Ovary (tissue), 9 donors: ENCODE data around the gene PCED1B. TPM values are rescaled to one million over a fixed set of nuclear protein-coding genes. Genes with fewer than 3 reads are reported as not detected.

Source experiments
- DNase-seq, 5 donors: peaks; one replicate each; pipeline ENCODE4 v3.0.0-alpha.2; 2019 to 2020
- H3K27ac ChIP-seq, 2 donors: fragments of 200-600 bp; one replicate each; pipeline versions ENCODE4 v1.5.1 to v1.8.0; 2019 to 2022
- H3K27me3 ChIP-seq: fragments of 200-600 bp; one replicate; pipeline ENCODE4 v1.8.0; 2022
- H3K36me3 ChIP-seq: fragments of 200-600 bp; sonication (generic); one replicate; pipeline ENCODE4 v1.5.1; 2019
- H3K4me1 ChIP-seq: one replicate; pipeline ENCODE4 v1.8.1; 2013; ENCODE audit warnings: mild to moderate bottlenecking, moderate library complexity; ENCODE audit not compliant: insufficient read depth
- H3K4me3 ChIP-seq: fragments of 200-600 bp; sonication (generic); one replicate; pipeline ENCODE4 v1.5.1; 2017
- H3K9me3 ChIP-seq, 2 donors: fragments of 200-600 bp in 1 of 2; sonication (generic) in 1 of 2; one replicate each; pipeline versions ENCODE4 v1.5.1 to v1.8.1; 2013 to 2019; ENCODE audit warnings: mild to moderate bottlenecking in 1 of 2, moderate library complexity in 1 of 2
- EP300 ChIP-seq: sonication (generic); formaldehyde crosslinking; IDR thresholded peaks from one replicate; pipeline ENCODE4 v1.6.1; 2017; ENCODE audit warnings: antibody characterized with exemption
- POLR2A ChIP-seq: fragments of 450-650 bp; IDR thresholded peaks from one replicate; pipeline ENCODE4 v1.6.1; 2017; ENCODE audit warnings: antibody characterized with exemption, mild to moderate bottlenecking, moderate library complexity
- WGBS, 3 donors: extraction: QIAGEN DNeasy Blood & Tissue Kit in 1 of 3; methylation state at CpG; one replicate each; pipeline versions ENCODE4 v1.1.5 to v1.1.7; 2013 to 2017; 5-methylcytosine and 5-hydroxymethylcytosine counted together
- intact Hi-C, 4 donors: fragments of 100-400 bp; cut with DNase I; formaldehyde crosslinking; loops; one replicate each; pipeline versions ENCODE4 v1.11.0 to v1.15.1; 2022 to 2023
- polyA plus RNA-seq, 2 donors: library from polyadenylated mRNA; stranded (reverse); fragments of 200-250 nt in 1 of 2; fragments of 350-450 nt in 1 of 2; fragmentation: Illumina TruSeq in 1 of 2; extraction: RNeasy Lipid Tissue Mini Kit (QIAGEN cat#74804) in 1 of 2; gene quantifications; one replicate each; pipeline ENCODE4 v1.2.3, GENCODE V29; 2013 to 2014
- total RNA-seq, 7 donors: library from RNA; depleted of rRNA in 2 of 7; stranded (reverse); fragments of >200 nt in 2 of 7; fragmentation: NEBNext Ultra II Directional in 3 of 7; extraction: Animal tissue kit (Norgen Biotek cat#: 25700) in 3 of 7; gene quantifications; one replicate each; pipeline versions ENCODE4 v1.1.0 to v1.2.4, GENCODE V29; 2016 to 2023
- TF ChIP-seq, protein P1 (sequence below), 3 donors: fragments of 450-650 bp in 2 of 3; fragments of 200-600 bp in 1 of 3; IDR thresholded peaks; one replicate each; pipeline versions ENCODE4 v1.5.1 to v1.8.0; 2016 to 2022; ENCODE audit warnings: antibody characterized with exemption in 3 of 3, mild to moderate bottlenecking in 1 of 3
- donor health status: DM: no; HTN: no; CAD: no; lungs with moderate emphysema.
- donor health status: DM: no; HTN: no; CAD: no.
- donor health status: Bipolar disorder and iron deficiency.
- donor health status: DM: yes; HTN: yes; CAD: no.
- donor health status: DM: no; HTN: no; CAD: no.
- donor health status: DM: yes; HTN: yes; CAD: no.

Gene PCED1B
- total and polyA plus RNA-seq, 9 donors = 9.9 to 27.2 (median 13.0) TPM

DNA sequence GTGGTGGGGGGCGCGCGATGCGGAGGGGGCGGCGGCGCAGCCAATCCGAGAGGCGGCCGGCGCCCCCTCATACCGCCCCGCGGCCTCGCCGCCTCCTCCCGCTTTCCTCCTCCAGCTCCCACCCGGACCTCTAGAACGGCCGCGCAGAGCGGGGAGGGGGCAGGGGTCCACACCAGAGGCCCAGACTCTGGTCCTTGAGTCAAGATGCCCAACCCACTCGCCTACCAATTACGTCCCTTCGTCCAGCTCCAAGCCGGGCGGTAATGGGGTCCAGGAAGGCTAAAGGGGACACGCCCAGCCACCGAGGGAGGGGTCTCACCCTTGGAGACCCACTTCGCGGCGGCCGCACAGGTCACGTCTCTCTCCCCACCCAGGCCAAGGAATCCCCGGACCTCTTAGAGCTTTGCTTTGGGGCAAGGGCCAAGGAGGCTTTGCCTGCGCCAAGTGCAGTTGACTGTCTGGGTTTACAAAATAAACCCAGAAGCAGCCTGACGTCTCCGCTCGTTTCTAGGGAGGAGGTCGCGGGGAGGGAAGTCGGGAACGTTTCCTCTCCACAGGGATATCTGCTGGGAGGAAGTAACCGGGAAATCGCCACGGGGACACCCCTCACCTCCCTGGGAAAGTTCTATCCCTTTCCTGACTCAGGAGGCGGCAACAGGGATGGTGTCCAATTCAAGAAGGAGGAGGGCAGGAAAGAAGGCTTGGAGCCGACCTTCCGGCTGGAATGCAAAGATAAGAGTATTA is 732 bp downstream of the PCED1B start:
- no peaks in the 10 kb centered on the region for H3K9me3 ChIP-seq
- 0 to 1% (median 1%) methylated on average over 22 to 49 of the region's 49 CpGs for WGBS, 3 donors
- DNase-seq = peak; percentile 73 to 83 (median 81)
- peaks cover 10% of the 10 kb centered on the region for H3K4me1 ChIP-seq
- TF ChIP-seq EP300 = no peak
- peak; percentile 12 for TF ChIP-seq POLR2A
- H3K27me3 ChIP-seq = no peaks in the 10 kb centered on the region
- H3K36me3 ChIP-seq = no peaks in the 10 kb centered on the region
- intact Hi-C loops = loop anchor here in 3 of 4 donors (10.0 kb wide), 2 partner anchors 145 to 735 kb away; partner anchors contain the start of gene HDAC7 (in 1 of the 3)
- H3K4me3 ChIP-seq = peak overlapping the region; percentile 78
- H3K27ac ChIP-seq = peak overlapping the region; percentile 89 to 98

DNA sequence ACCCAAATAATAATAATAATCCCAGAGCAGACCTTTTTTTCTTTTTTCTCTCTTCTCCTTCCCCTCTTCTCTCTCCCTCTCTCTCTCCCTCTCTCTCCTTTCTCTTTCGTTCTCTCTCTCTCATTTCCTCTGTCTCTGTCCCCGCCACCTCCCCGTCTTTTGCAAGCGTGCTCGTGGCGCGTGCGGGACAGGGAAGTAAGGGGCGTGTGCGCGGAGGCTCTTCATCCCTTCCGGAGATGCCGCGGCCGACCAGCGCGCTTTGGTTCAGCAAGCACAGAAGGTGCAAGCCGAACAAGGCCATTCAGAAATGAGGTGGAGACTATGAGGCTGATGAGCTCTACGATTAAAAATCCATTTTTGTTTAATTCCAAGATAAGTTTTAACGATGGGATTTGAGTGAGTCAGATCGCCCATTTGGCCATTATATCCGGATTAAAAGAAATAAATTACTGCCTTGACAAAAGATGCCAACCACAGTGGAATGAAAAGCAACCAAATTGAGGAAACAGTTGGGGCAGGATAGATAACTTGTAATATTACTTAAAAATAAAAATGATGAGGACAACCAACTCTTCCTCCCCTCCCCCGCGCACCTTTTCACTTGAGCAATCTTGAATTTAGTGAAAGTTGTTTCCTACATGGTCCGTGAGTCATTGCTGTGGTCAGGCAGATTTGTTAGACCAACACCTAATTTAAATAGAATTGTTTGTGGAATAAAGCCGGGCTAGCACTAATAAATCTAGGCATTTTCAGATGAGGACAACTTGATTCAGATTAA is 1.5 kb downstream of the PCED1B start:
- no peak for TF ChIP-seq POLR2A
- no peak for TF ChIP-seq EP300
- TF ChIP-seq, protein P1, sequence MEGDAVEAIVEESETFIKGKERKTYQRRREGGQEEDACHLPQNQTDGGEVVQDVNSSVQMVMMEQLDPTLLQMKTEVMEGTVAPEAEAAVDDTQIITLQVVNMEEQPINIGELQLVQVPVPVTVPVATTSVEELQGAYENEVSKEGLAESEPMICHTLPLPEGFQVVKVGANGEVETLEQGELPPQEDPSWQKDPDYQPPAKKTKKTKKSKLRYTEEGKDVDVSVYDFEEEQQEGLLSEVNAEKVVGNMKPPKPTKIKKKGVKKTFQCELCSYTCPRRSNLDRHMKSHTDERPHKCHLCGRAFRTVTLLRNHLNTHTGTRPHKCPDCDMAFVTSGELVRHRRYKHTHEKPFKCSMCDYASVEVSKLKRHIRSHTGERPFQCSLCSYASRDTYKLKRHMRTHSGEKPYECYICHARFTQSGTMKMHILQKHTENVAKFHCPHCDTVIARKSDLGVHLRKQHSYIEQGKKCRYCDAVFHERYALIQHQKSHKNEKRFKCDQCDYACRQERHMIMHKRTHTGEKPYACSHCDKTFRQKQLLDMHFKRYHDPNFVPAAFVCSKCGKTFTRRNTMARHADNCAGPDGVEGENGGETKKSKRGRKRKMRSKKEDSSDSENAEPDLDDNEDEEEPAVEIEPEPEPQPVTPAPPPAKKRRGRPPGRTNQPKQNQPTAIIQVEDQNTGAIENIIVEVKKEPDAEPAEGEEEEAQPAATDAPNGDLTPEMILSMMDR (IDR thresholded peaks at IDR 0.05) = no peak
- H3K27me3 ChIP-seq = no peaks in the 10 kb centered on the region
- peaks cover 10% of the 10 kb centered on the region for H3K4me1 ChIP-seq
- peak overlapping the region; percentile 89 to 98 for H3K27ac ChIP-seq
- no peaks in the 10 kb centered on the region for H3K36me3 ChIP-seq
- no peaks in the 10 kb centered on the region for H3K9me3 ChIP-seq
- WGBS, 3 donors = 8 to 10% (median 8%) methylated on average over 26 of the region's 26 CpGs
- DNase-seq = peak; percentile 55 to 79 (median 70)
- intact Hi-C loops = loop anchor here in 3 of 4 donors (10.0 kb wide), 2 partner anchors 144 to 734 kb away; partner anchors contain the start of gene HDAC7 (in 1 of the 3)
- peak overlapping the region; percentile 78 for H3K4me3 ChIP-seq

DNA sequence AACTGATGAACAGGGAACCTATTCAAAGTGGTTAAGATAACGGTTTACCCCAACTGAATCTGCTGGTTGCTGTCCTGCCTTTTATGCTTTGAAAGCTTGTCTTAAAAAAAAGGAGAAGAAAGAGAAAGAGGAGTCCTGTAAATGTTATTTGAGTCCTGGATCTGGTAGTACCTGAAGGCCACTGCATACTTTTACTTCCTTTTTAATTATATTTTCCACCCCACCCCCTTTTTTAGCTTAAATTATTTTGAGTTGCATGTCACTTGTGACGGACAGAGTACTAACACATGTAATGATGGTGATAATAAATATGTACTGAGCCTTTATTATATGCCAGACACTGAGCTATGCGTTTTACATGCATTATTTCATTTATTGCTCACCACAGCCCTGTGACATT is 2.9 kb downstream of the PCED1B start:
- no peaks in the 10 kb centered on the region for H3K36me3 ChIP-seq
- intact Hi-C loops = loop anchor here in 3 of 4 donors (10.0 kb wide), 2 partner anchors 143 to 733 kb away; partner anchors contain the start of gene HDAC7 (in 1 of the 3)
- no peak for DNase-seq
- H3K27me3 ChIP-seq = no peaks in the 10 kb centered on the region
- H3K4me1 ChIP-seq = peaks cover 10% of the 10 kb centered on the region
- TF ChIP-seq, protein P1 (IDR thresholded peaks at IDR 0.05) = no peak
- WGBS, 3 donors = 94 to 95% (median 95%) methylated on average over 3 of the region's 3 CpGs
- no peaks in the 10 kb centered on the region for H3K9me3 ChIP-seq
- no peak overlapping the region for H3K27ac ChIP-seq
- no peak overlapping the region for H3K4me3 ChIP-seq

DNA sequence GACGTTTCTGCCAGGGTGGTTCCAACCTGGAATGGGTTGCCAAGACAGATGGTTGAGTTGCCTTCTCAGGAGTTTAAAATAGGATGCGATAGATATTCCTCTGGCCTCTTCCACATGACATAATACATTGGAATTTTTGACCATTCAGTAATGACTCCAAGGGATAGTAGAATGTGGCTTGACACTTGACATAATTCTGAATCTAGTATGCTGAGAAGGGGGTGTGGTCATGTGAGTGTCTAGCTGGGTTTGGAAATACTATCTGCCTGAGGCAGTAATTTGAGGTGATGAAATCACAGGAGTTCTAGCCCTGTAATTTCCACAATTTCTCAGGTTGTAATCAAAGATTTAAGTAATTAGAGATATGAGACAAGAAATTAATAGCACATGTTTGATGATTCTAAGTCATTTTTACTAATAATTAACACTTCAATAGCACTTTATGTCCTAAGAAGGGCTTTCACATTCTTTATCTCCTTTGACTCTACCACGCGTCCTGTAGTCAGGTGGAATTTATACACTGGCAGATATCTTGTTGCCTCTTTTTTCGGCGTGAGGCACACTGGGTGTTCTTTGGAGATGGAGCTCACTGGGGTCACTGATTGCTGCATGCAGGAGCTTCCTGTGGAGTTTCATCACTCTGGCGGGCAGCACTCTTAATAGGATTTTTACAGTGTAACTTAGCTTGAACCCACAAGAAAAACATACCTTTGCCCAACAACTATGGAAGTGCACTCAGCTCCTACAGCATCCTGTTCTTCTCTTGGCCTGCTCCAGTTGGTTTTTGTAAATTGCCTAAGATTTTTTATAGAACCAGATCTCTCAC is 3.6 kb downstream of the PCED1B start:
- Histone ChIP-seq H3K27me3 (no peaks in the 10 kb centered on the region), H3K4me1 (peaks cover 5% of the 10 kb centered on the region), H3K27ac (no peak overlapping the region), H3K4me3 (no peak overlapping the region), H3K9me3 (no peaks in the 10 kb centered on the region), H3K36me3 (no peaks in the 10 kb centered on the region)
- TF ChIP-seq POLR2A = no peak
- TF ChIP-seq, protein P1 (IDR thresholded peaks at IDR 0.05) = no peak
- no peak for TF ChIP-seq EP300
- DNase-seq = no peak
- intact Hi-C loops = loop anchor here in 3 of 4 donors (10.0 kb wide), 2 partner anchors 142 to 732 kb away; partner anchors contain the start of gene HDAC7 (in 1 of the 3)
- WGBS, 3 donors = 81 to 88% (median 85%) methylated on average over 7 of the region's 7 CpGs
